Measurements from ENCODE around the gene ABI3.

ABI3 gene

DNA sequence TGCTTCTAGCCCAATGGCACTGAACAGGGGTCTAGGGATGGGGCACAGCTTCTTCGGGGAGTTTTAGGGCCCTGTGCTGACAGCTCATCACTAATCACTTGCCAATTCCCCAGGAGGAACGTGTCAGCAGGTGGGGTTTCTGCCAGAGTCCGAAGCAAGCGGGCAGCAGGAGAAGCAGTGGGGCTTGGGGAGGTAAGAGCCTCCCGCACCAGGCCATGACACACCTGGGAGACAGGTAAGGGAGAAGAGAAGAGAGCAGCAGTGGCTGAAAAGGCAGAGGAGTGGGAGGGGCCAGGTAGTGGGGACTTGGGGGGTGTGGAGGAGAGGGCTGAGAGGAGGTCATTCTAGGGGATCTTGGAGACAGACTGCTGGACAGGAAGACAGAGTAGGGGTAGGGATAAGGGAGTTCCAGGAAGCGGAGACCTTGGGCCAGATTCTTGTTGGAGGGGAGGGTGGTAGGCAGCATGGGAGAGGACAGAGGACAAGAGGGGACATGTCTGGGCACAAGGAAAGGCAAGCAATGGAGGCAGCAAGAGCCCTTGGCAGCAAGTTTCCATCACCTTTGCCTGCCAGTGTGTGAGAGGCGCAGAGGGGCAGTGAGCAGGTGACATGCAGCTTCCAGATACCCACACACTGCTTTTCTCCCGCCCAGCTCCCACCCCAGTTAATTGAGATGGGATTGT is 15.2 kb downstream of the ABI3 start:
- H3K4me3 ChIP-seq (ENCODE audit: low read depth, low read length) = no peak overlapping the region
- no peak for TF ChIP-seq CTCF (IDR thresholded peaks at IDR 0.05; ENCODE audit: low read depth, low read length, missing control alignments)
- DNase-seq (ENCODE audit: low read depth) = no peak

DNA sequence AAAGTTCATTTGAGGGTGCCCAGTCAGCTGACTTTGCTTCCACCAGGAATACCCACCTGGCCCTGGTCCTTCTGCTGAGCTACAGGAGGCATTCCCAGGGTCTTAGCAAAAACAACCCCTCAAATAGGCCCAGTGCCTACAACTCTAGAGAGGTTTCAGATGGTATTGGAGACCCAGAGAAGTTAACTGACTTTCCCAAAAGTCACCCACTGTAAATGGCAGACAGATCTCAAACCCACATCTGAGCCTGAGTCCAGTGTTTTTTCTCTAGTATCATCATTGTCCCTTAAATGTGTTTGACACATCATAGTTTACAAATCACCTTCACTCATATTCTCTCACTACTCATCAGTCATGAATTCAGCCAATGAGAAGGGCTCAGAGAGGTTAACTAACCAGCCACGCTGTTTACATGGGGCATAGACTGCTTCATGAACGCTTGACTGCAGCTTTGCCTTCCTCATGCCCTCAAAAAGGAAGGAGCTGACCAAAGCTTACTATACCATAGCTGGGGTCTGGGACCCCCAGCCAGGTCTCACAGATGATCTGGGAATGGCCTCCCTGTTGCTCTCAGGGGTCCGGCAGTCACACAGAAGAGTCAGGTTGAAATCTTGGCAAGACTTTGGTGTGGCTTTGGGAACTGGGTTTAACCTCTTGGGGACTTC is 16.4 kb downstream of the ABI3 start:
- no peak overlapping the region for H3K4me3 ChIP-seq (ENCODE audit: low read depth, low read length)
- no peak for DNase-seq (ENCODE audit: low read depth)
- no peak for TF ChIP-seq CTCF (IDR thresholded peaks at IDR 0.05; ENCODE audit: low read depth, low read length, missing control alignments)

DNA sequence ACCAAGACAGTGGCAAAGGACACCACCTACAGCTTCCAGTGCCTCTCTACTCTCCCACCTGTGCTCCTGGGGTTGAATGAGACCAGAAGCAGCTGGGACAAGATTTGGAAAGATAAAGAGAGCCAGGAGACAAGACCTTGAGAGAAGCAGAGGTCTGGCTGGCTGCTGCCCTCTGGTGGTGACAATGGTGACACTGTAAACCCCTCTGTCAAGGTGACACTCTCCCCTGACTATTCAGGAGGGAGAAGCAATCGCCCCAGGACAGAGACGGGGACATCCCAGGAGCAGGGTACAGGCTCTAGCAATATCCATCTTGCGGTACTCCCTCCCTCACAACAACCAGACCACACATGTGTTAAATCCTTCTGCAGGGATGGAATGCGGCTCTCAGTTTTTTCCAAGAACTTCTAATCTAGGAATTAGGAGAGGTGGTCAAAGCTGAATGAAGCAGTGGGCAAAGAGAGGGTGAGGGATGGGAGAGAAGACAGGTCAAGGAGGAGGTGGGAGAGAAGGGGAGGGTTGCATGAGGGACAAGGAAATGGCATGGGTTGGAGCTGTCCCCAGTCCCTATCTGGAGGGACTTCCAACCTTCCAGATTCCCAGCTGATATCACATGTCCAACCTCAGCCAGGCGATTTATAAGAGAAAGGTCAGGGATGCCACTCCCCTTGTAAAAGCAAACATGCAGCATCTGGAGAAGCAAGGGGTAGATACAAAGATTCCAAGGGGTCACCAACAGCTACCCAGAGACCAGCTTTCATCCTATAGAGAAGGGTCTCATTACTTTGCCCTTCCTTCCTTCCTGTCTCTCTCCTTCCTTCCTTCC is 17.1 kb downstream of the ABI3 start:
- H3K4me3 ChIP-seq (ENCODE audit: low read depth, low read length) = no peak overlapping the region
- peak; percentile 52 for DNase-seq (ENCODE audit: low read depth)
- TF ChIP-seq CTCF (IDR thresholded peaks at IDR 0.05; ENCODE audit: low read depth, low read length, missing control alignments) = peak; percentile 97

GRCh38 chr17:49229076-49229804 is 18.7 kb downstream of the ABI3 start:
- no peak overlapping the region for H3K4me3 ChIP-seq (ENCODE audit: low read depth, low read length)
- no peak for TF ChIP-seq CTCF (IDR thresholded peaks at IDR 0.05; ENCODE audit: low read depth, low read length, missing control alignments)
- no peak for DNase-seq (ENCODE audit: low read depth)

DNA sequence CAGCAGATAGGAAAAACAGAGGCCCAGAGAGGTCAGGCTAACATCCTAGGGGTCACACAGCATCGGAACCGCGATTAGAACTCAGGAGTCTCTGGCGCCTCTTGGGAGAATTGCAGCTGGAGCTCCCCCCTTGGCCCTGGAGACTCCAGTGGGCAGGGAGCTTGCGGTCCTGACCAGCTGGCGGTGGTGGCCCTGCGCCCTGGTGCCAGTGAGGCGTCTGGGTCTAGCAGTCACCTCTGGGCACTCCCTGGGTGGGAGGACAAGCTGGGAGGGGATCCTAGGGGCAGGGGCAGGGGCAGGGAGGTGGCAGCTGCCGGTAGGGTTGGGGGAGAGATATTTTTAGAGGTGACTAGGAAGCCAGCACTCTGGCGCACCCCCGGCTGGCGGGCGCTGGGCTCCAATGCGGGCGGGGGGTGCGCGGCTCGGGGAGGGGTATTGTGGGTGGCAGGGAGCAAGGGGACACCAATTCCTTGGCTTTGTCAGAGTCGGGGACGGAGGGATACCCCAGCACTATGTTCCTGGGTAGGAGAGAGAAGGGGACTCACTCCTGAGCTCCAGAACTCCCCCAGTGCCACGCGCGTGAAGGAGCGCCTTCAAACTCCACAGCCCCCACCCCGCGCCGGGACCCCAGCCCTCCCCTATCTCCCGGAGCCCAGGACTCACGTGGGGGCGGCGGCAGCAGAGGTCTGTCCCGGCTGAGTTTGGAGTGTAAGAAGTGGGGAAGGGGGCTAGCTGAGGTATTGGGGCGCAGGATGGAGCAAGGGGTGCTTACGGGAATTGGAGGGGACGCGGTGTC is 19.5 kb downstream of the ABI3 start:
- TF ChIP-seq CTCF (IDR thresholded peaks at IDR 0.05; ENCODE audit: low read depth, low read length, missing control alignments) = no peak
- no peak for DNase-seq (ENCODE audit: low read depth)
- peak overlapping the region; percentile 84 for H3K4me3 ChIP-seq (ENCODE audit: low read depth, low read length)

All from GM12864 (cell line).